ENCODE data around the gene DEGS2.
A peak's percentile ranks its signal among the peaks of the same experiment; 100 is the strongest.
"Not testable (repeated sequence)": the region's sequence is repeated elsewhere in the genome, so short reads cannot be mapped to it uniquely, and the experiment has no call there.

DEGS2 gene
- total RNA-seq: 0.09 to 0.19 (median 0.17) reads per million in 3 donors

- Histone ChIP-seq H3K36me3 (ENCODE audit: control insufficient read depth, insufficient read depth, low read length) (no peaks in the 10 kb centered on the region), H3K4me3 (ENCODE audit: insufficient read depth, low read depth, low read length, poor library complexity, severe bottlenecking) (peak within 1 kb of the TSS; percentile 54), H3K4me1 (ENCODE audit: control insufficient read depth, insufficient read depth, low read length, poor library complexity, severe bottlenecking) (peaks cover 13% of the 10 kb centered on the region), H3K27me3 (replicated peaks; ENCODE audit: control insufficient read depth, insufficient read depth, low read length, poor library complexity, severe bottlenecking) (peaks cover 10% of the 10 kb centered on the region), H3K27ac (ENCODE audit: insufficient read depth, low read length, poor library complexity, severe bottlenecking) (no peak within 1 kb of the TSS), H3K9me3 (ENCODE audit: control insufficient read depth, low read length) (peaks cover 6% of the 10 kb centered on the region)
- peak; percentile 38 to 52 (median 43) for DNase-seq
Measured at GRCh38 chr14:100159094-100159864, at the start of gene DEGS2. Gene DEGS2, minus strand, starts transcription at chr14:100159645. Its CDS starts 58 bp downstream, at chr14:100159587.

DNA sequence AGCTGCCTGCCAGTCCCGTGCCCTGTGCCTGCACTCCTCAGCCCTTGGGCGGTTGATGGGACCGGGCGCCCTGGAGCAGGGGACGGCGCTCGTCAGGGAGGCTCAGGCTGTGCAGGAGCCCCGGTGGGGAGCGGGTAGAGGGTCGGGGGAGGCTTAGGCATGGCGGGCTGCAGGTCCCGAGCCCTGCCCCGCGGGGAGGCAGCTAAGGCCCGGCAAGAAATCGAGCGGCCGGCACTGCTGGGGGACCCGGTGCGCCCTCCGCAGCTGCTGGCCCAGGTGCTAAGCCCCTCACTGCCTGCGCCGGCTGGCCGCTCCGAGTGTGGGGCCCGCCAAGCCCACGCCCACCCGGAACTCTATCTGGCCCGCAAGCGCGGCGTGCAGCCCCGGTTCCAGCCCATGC lies 48.7 kb upstream of the DEGS2 start:
- not testable (repeated sequence) for H3K9me3 ChIP-seq (ENCODE audit: control insufficient read depth, low read length); H3K4me1 ChIP-seq (ENCODE audit: control insufficient read depth, insufficient read depth, low read length, poor library complexity, severe bottlenecking); H3K27ac ChIP-seq (ENCODE audit: insufficient read depth, low read length, poor library complexity, severe bottlenecking); DNase-seq; H3K4me3 ChIP-seq (ENCODE audit: insufficient read depth, low read depth, low read length, poor library complexity, severe bottlenecking); H3K36me3 ChIP-seq (ENCODE audit: control insufficient read depth, insufficient read depth, low read length); H3K27me3 ChIP-seq (replicated peaks; ENCODE audit: control insufficient read depth, insufficient read depth, low read length, poor library complexity, severe bottlenecking)

- H3K27me3 ChIP-seq (replicated peaks; ENCODE audit: control insufficient read depth, insufficient read depth, low read length, poor library complexity, severe bottlenecking); H3K9me3 ChIP-seq (ENCODE audit: control insufficient read depth, low read length); DNase-seq; H3K36me3 ChIP-seq (ENCODE audit: control insufficient read depth, insufficient read depth, low read length); H3K4me1 ChIP-seq (ENCODE audit: control insufficient read depth, insufficient read depth, low read length, poor library complexity, severe bottlenecking); H3K27ac ChIP-seq (ENCODE audit: insufficient read depth, low read length, poor library complexity, severe bottlenecking); H3K4me3 ChIP-seq (ENCODE audit: insufficient read depth, low read depth, low read length, poor library complexity, severe bottlenecking): not testable (repeated sequence)
Measured at GRCh38 chr14:100207588-100207987, 48.1 kb upstream of the DEGS2 start.

DNA sequence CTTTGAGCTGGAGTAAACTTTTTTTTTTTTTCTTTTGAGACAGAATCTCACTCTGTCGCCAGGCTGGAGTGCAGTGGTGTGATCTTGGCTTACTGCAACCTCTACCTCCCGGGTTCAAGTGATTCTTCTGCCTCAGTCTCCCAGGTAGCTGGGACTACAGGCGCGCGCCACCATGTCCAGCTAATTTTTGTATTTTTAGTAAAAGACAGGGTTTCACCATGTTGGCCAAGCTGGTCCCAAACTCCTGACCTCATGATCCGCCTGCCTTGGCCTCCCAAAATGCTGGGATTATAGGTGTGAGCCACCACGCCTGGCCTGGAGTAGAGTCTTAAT lies 45.4 kb upstream of the DEGS2 start:
- H3K27ac ChIP-seq (ENCODE audit: insufficient read depth, low read length, poor library complexity, severe bottlenecking); H3K4me1 ChIP-seq (ENCODE audit: control insufficient read depth, insufficient read depth, low read length, poor library complexity, severe bottlenecking); H3K27me3 ChIP-seq (replicated peaks; ENCODE audit: control insufficient read depth, insufficient read depth, low read length, poor library complexity, severe bottlenecking); DNase-seq; H3K36me3 ChIP-seq (ENCODE audit: control insufficient read depth, insufficient read depth, low read length); H3K9me3 ChIP-seq (ENCODE audit: control insufficient read depth, low read length); H3K4me3 ChIP-seq (ENCODE audit: insufficient read depth, low read depth, low read length, poor library complexity, severe bottlenecking): not testable (repeated sequence)

DNA sequence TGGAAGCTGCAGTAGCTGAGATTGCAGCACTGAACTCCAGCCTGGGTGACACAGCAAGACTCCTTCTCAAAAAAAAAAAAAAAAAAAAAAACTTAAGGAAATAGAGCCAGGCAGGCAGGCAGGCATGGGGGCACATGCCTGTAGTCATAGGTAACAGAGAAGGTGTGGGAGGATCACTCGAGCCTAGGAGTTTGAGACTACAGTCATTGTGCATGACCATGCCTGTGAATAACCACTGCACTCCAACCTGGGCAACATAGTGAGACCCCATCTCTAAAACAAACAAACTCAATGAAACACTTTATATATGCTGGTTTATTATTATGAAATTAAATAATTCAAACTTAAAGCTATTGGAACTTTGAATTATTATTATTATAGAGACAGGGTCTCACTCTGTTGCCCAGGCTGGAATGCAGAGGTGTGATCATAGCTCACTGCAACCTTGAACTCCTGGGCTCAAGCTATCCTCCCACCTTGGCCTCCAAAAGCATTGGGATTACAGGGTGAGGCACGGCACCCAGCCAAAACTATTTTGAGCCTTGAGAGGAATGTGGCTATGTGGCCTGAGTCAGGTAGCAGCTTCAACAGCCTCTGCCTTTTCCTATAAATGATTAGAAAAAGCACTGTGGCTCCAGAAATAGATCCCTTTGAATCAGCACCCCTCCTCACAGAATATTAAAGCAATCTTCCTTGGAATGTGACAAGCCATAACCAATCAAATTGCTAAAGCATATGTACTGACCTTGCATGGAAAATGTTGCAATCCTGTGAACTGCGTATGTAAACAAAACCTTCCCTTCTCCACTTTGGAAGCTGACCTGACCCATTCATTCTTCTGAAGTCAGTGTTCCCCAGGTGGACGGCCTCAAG lies 44.8 kb upstream of the DEGS2 start:
- Histone ChIP-seq H3K27ac (ENCODE audit: insufficient read depth, low read length, poor library complexity, severe bottlenecking) (no peak overlapping the region), H3K4me3 (ENCODE audit: insufficient read depth, low read depth, low read length, poor library complexity, severe bottlenecking) (no peak overlapping the region), H3K27me3 (replicated peaks; ENCODE audit: control insufficient read depth, insufficient read depth, low read length, poor library complexity, severe bottlenecking) (no peaks in the 10 kb centered on the region), H3K9me3 (ENCODE audit: control insufficient read depth, low read length) (no peaks in the 10 kb centered on the region), H3K4me1 (ENCODE audit: control insufficient read depth, insufficient read depth, low read length, poor library complexity, severe bottlenecking) (no peaks in the 10 kb centered on the region), H3K36me3 (ENCODE audit: control insufficient read depth, insufficient read depth, low read length) (no peaks in the 10 kb centered on the region)
- DNase-seq: no peak

DNA sequence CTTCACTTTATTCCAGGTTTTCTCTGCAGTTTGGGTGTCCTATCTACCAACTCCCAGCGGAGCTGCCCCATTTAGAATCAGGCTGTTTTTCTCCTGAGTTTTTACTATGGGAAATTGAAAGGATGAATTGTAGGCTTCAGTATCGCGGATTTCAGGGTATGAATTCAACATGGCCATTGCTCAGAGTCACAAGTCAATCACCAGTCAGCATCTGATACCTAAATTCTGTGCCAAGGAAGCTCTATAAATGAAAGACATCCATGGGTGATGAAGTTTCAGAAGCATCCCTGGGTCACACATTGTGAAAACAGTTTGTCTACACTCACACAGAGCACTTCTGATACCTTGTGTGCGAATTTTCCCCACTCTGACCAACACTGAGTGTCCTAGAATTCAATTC lies 43.7 kb upstream of the DEGS2 start:
- Histone ChIP-seq H3K27ac (ENCODE audit: insufficient read depth, low read length, poor library complexity, severe bottlenecking) (no peak overlapping the region), H3K4me3 (ENCODE audit: insufficient read depth, low read depth, low read length, poor library complexity, severe bottlenecking) (no peak overlapping the region), H3K36me3 (ENCODE audit: control insufficient read depth, insufficient read depth, low read length) (no peaks in the 10 kb centered on the region), H3K27me3 (replicated peaks; ENCODE audit: control insufficient read depth, insufficient read depth, low read length, poor library complexity, severe bottlenecking) (no peaks in the 10 kb centered on the region), H3K4me1 (ENCODE audit: control insufficient read depth, insufficient read depth, low read length, poor library complexity, severe bottlenecking) (no peaks in the 10 kb centered on the region), H3K9me3 (ENCODE audit: control insufficient read depth, low read length) (no peaks in the 10 kb centered on the region)
- DNase-seq: no peak

DNA sequence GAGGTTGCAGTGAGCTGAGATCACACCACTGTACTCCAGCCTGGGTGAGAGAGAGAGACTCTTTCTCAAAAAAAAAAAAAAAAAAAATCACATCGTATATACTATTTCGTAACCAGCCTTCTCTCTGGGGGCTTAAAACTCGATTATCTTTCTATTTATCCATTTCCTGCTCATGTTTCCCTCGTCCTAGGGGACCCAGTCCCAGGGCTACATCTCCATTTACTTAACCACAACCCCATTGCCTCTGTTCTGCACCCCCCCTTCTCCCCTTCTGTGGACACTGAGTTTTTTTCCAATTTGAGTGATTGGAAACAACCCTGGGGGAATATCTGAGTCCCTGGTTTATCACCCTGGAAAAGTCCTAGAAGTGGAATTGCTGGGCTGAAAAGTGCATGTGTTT lies 43.3 kb upstream of the DEGS2 start:
- H3K36me3 ChIP-seq (ENCODE audit: control insufficient read depth, insufficient read depth, low read length): no peaks in the 10 kb centered on the region
- no peak overlapping the region for H3K27ac ChIP-seq (ENCODE audit: insufficient read depth, low read length, poor library complexity, severe bottlenecking)
- no peak for DNase-seq
- no peaks in the 10 kb centered on the region for H3K4me1 ChIP-seq (ENCODE audit: control insufficient read depth, insufficient read depth, low read length, poor library complexity, severe bottlenecking)
- no peaks in the 10 kb centered on the region for H3K9me3 ChIP-seq (ENCODE audit: control insufficient read depth, low read length)
- H3K4me3 ChIP-seq (ENCODE audit: insufficient read depth, low read depth, low read length, poor library complexity, severe bottlenecking): no peak overlapping the region
- no peaks in the 10 kb centered on the region for H3K27me3 ChIP-seq (replicated peaks; ENCODE audit: control insufficient read depth, insufficient read depth, low read length, poor library complexity, severe bottlenecking)

- H3K4me3 ChIP-seq (ENCODE audit: insufficient read depth, low read depth, low read length, poor library complexity, severe bottlenecking): no peak overlapping the region
- no peaks in the 10 kb centered on the region for H3K4me1 ChIP-seq (ENCODE audit: control insufficient read depth, insufficient read depth, low read length, poor library complexity, severe bottlenecking)
- DNase-seq: no peak
- no peak overlapping the region for H3K27ac ChIP-seq (ENCODE audit: insufficient read depth, low read length, poor library complexity, severe bottlenecking)
- no peaks in the 10 kb centered on the region for H3K27me3 ChIP-seq (replicated peaks; ENCODE audit: control insufficient read depth, insufficient read depth, low read length, poor library complexity, severe bottlenecking)
- no peaks in the 10 kb centered on the region for H3K36me3 ChIP-seq (ENCODE audit: control insufficient read depth, insufficient read depth, low read length)
- no peaks in the 10 kb centered on the region for H3K9me3 ChIP-seq (ENCODE audit: control insufficient read depth, low read length)
Measured at GRCh38 chr14:100201701-100202100, 42.3 kb upstream of the DEGS2 start.

GRCh38 chr14:100200311-100200710 lies 40.9 kb upstream of the DEGS2 start:
- Histone ChIP-seq H3K27me3 (replicated peaks; ENCODE audit: control insufficient read depth, insufficient read depth, low read length, poor library complexity, severe bottlenecking) (no peaks in the 10 kb centered on the region), H3K27ac (ENCODE audit: insufficient read depth, low read length, poor library complexity, severe bottlenecking) (no peak overlapping the region), H3K9me3 (ENCODE audit: control insufficient read depth, low read length) (no peaks in the 10 kb centered on the region), H3K36me3 (ENCODE audit: control insufficient read depth, insufficient read depth, low read length) (no peaks in the 10 kb centered on the region), H3K4me3 (ENCODE audit: insufficient read depth, low read depth, low read length, poor library complexity, severe bottlenecking) (no peak overlapping the region), H3K4me1 (ENCODE audit: control insufficient read depth, insufficient read depth, low read length, poor library complexity, severe bottlenecking) (no peaks in the 10 kb centered on the region)
- no peak for DNase-seq

GRCh38 chr14:100199240-100199860 lies 39.9 kb upstream of the DEGS2 start:
- Histone ChIP-seq H3K36me3 (ENCODE audit: control insufficient read depth, insufficient read depth, low read length) (no peaks in the 10 kb centered on the region), H3K9me3 (ENCODE audit: control insufficient read depth, low read length) (no peaks in the 10 kb centered on the region), H3K27me3 (replicated peaks; ENCODE audit: control insufficient read depth, insufficient read depth, low read length, poor library complexity, severe bottlenecking) (no peaks in the 10 kb centered on the region), H3K4me3 (ENCODE audit: insufficient read depth, low read depth, low read length, poor library complexity, severe bottlenecking) (no peak overlapping the region), H3K4me1 (ENCODE audit: control insufficient read depth, insufficient read depth, low read length, poor library complexity, severe bottlenecking) (no peaks in the 10 kb centered on the region), H3K27ac (ENCODE audit: insufficient read depth, low read length, poor library complexity, severe bottlenecking) (no peak overlapping the region)
- DNase-seq: no peak

Data from effector memory CD4-positive, alpha-beta T cell (primary cell).